ENCODE measurements around the gene IPO7. TPM values are rescaled to one million over a fixed set of nuclear protein-coding genes. Genes with fewer than 3 reads are reported as not detected.

Gene IPO7
- total RNA-seq, 1 donor from 2014 or later = 129 TPM

DNA sequence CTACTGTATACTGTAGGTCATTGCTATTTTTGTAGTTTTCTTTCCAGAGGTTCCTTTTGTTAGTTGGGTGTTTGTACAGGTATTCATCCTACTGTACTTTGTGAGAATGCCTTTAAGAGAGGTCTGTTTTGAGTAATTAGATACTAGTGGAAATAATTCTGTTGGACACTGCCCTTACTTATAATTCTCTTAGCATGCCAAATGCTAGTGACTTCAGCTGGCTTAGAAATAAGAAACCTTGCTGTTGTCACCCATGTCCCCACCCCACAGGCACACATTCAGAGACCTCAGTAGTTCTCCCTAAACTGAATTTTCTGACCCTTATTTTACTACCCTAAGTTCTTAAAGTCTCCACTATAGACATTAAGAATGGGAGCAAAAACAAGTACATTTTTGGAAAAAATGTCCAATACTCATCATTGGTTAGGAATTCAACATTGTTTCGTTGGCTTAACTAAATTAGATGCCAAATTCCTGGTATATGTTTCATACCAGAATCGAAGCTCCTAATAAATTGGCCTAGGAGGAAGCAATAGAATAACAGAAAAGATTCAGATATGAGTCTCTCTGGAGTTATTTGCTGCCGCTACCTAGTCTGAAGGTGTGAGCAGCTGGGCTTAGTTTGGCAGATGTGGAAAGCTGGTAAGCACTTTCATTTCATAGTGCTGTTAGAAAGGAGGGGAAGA is 104.8 kb downstream of the IPO7 start:
- H3K4me3 Mint-ChIP-seq (ENCODE audit: low read depth) = no peak overlapping the region
- TF ChIP-seq, protein P1, sequence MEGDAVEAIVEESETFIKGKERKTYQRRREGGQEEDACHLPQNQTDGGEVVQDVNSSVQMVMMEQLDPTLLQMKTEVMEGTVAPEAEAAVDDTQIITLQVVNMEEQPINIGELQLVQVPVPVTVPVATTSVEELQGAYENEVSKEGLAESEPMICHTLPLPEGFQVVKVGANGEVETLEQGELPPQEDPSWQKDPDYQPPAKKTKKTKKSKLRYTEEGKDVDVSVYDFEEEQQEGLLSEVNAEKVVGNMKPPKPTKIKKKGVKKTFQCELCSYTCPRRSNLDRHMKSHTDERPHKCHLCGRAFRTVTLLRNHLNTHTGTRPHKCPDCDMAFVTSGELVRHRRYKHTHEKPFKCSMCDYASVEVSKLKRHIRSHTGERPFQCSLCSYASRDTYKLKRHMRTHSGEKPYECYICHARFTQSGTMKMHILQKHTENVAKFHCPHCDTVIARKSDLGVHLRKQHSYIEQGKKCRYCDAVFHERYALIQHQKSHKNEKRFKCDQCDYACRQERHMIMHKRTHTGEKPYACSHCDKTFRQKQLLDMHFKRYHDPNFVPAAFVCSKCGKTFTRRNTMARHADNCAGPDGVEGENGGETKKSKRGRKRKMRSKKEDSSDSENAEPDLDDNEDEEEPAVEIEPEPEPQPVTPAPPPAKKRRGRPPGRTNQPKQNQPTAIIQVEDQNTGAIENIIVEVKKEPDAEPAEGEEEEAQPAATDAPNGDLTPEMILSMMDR (IDR thresholded peaks at IDR 0.05; ENCODE audit: unreplicated experiment) = no peak
- peaks cover 18% of the 10 kb centered on the region for H3K36me3 Mint-ChIP-seq (ENCODE audit: insufficient read depth)
- H3K27ac Mint-ChIP-seq = no peak overlapping the region
- H3K27me3 Mint-ChIP-seq = no peaks in the 10 kb centered on the region
- no peak for DNase-seq (ENCODE audit: low spot score, unreplicated experiment)
- H3K4me1 Mint-ChIP-seq (ENCODE audit: low read depth) = no peaks in the 10 kb centered on the region
- H3K9me3 Mint-ChIP-seq (ENCODE audit: low read depth) = no peaks in the 10 kb centered on the region

DNA sequence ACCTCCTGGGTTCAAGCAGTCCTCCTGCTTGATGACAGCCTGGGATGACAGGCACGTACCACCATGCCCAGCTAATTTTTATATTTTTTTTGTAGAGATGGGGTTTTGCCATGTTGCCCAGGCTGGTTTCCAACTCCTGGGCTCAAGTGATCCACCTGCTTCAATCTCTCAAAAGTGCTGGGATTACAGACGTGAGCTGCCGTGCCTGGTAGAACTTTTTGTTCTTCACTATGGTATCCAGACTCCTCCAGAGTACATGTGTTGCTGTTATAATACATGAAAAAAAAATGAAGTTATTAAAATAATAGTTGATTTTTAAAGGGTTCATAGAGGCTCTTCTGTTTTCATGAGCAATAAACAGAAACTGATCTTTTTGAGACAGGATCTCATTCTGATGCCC is 105.9 kb downstream of the IPO7 start:
- TF ChIP-seq, protein P1 (IDR thresholded peaks at IDR 0.05; ENCODE audit: unreplicated experiment) = no peak

DNA sequence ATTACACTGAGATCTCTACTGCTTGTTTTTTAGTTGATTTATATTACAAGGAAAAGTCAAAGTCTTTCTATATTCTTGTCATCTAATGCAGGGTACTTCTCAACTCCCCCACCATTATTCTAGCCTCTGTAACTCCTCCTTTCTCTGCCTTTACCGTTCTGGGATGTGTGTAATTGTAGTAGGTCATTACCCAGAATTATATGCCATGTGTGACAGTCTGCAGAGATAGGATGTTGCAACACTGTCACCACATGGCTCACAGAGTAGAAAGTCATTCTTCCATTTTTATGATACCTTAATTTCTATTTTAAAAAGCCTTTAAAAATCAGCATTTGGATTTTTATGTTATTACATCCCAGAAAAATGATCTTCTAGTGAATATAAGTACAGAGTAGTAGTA is 109.0 kb downstream of the IPO7 start:
- DNase-seq (ENCODE audit: low spot score, unreplicated experiment) = no peak
- Mint-ChIP-seq H3K27ac (no peak overlapping the region), H3K36me3 (ENCODE audit: insufficient read depth) (peaks cover 24% of the 10 kb centered on the region), H3K9me3 (ENCODE audit: low read depth) (no peaks in the 10 kb centered on the region), H3K4me3 (ENCODE audit: low read depth) (no peak overlapping the region), H3K27me3 (no peaks in the 10 kb centered on the region), H3K4me1 (ENCODE audit: low read depth) (peaks cover 21% of the 10 kb centered on the region)
- TF ChIP-seq, protein P1 (IDR thresholded peaks at IDR 0.05; ENCODE audit: unreplicated experiment) = no peak

More for the DNA sequence above, 105.9 kb downstream of the IPO7 start:
- Mint-ChIP-seq H3K9me3 (ENCODE audit: low read depth) (no peaks in the 10 kb centered on the region), H3K4me3 (ENCODE audit: low read depth) (no peak overlapping the region), H3K4me1 (ENCODE audit: low read depth) (no peaks in the 10 kb centered on the region), H3K36me3 (ENCODE audit: insufficient read depth) (peaks cover 17% of the 10 kb centered on the region), H3K27ac (no peak overlapping the region), H3K27me3 (no peaks in the 10 kb centered on the region)
- DNase-seq (ENCODE audit: low spot score, unreplicated experiment) = no peak

DNA sequence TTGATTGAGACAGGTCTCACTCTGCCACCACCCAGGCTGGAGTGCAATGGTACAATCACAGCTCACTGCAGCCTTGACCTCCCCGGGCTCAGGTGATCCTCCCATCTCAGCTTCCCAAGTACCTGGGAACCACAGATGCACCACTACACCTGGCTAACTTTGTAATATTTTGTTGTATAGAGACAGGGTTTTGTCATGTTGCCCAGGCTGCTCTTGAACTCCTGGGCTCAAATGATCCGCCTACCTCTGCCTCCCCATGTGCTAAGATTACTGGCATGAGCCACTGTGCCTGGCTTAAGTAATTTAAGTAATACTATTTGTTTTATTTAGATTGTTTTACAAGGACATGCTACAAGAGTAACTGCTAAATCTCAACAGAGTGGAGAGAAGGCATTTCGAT is 109.9 kb downstream of the IPO7 start:
- no peaks in the 10 kb centered on the region for H3K9me3 Mint-ChIP-seq (ENCODE audit: low read depth)
- H3K36me3 Mint-ChIP-seq (ENCODE audit: insufficient read depth) = peaks cover 22% of the 10 kb centered on the region
- H3K4me3 Mint-ChIP-seq (ENCODE audit: low read depth) = no peak overlapping the region
- no peak for DNase-seq (ENCODE audit: low spot score, unreplicated experiment)
- no peaks in the 10 kb centered on the region for H3K27me3 Mint-ChIP-seq
- no peak overlapping the region for H3K27ac Mint-ChIP-seq
- TF ChIP-seq, protein P1 (IDR thresholded peaks at IDR 0.05; ENCODE audit: unreplicated experiment) = no peak
- peaks cover 28% of the 10 kb centered on the region for H3K4me1 Mint-ChIP-seq (ENCODE audit: low read depth)

DNA sequence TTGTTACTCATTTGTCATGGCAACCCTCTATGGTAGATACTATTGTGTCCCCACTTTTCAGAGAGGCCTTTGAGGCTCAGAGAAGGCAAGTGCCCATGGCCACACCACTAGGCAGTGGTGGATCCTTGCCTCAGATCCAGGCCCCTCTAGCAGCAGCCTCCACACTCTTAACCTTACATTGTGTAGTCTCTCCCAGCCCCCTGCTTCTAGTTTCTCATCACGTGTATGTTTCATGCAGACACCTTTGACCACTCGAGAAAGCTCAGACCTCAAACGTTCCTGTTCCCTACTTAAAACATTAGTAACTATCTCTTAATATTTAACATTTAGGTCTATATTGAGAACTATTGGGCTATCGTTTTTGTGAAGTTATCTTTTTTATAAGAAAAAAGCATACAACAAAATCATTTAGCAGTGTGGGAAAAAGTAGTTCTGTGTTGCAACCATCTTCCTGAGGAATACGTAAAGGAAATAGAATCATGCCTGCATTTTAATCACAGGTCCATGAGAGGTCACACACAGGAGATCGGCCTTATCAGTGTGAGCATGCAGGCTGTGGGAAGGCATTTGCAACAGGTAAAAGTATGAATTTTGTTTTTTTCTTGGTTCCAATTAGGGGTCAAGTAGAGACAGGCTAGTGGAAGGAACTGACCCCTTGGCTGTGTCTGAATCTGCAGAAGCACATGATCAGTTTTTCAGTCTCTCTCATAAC is 111.5 kb downstream of the IPO7 start:
- H3K27me3 Mint-ChIP-seq = no peaks in the 10 kb centered on the region
- H3K4me1 Mint-ChIP-seq (ENCODE audit: low read depth) = peaks cover 28% of the 10 kb centered on the region
- H3K9me3 Mint-ChIP-seq (ENCODE audit: low read depth) = no peaks in the 10 kb centered on the region
- H3K27ac Mint-ChIP-seq = peak overlapping the region; percentile 76
- no peak overlapping the region for H3K4me3 Mint-ChIP-seq (ENCODE audit: low read depth)
- peaks cover 23% of the 10 kb centered on the region for H3K36me3 Mint-ChIP-seq (ENCODE audit: insufficient read depth)
- TF ChIP-seq, protein P1 (IDR thresholded peaks at IDR 0.05; ENCODE audit: unreplicated experiment) = no peak
- no peak for DNase-seq (ENCODE audit: low spot score, unreplicated experiment)

Other genes starting within 250 kb of the IPO7 start
- 74.6 and 75.3 TPM in 2 replicates for gene DENND5A, start 119.3 kb upstream of the IPO7 start, total RNA-seq
- 51.8 and 52.3 TPM in 2 replicates for gene TMEM41B, start 70.1 kb upstream of the IPO7 start, total RNA-seq
- 42.6 and 50.8 TPM in 2 replicates for gene ZNF143, start 76.4 kb downstream of the IPO7 start, total RNA-seq
- gene WEE1, start 189.0 kb downstream of the IPO7 start, total RNA-seq = 154 and 179 TPM in 2 replicates